GM12891 (cell line): ENCODE measurements around the gene SLC16A3.

Source experiments
- SPI1 ChIP-seq: IDR thresholded peaks from 2 replicates; pipeline ENCODE4 v1.6.1; 2011; ENCODE audit warnings: low read depth, low read length, control low read depth
- TAF1 ChIP-seq: IDR thresholded peaks from 2 replicates; pipeline ENCODE4 v1.6.1; 2011; ENCODE audit warnings: low read depth, low read length, control low read depth

- TF ChIP-seq SPI1 (no peak), TAF1 (no peak)
Observed at GRCh38 chr17:82281502-82282238, 52.8 kb downstream of the SLC16A3 start.
